Stimulated activated CD4-positive, alpha-beta T cell treated with anti-CD3 and anti-CD28 coated beads, TNF-alpha, amount 100 ng/mL, for 4 hours (primary cell): ENCODE measurements around the gene ALS2CL.

ENCODE experiments used
- DNase-seq, 3 experiments: peaks; one replicate each; pipeline ENCODE4 v3.0.0-alpha.2; 2020; ENCODE audit warnings: low read depth in 3 of 3

ALS2CL gene

DNA sequence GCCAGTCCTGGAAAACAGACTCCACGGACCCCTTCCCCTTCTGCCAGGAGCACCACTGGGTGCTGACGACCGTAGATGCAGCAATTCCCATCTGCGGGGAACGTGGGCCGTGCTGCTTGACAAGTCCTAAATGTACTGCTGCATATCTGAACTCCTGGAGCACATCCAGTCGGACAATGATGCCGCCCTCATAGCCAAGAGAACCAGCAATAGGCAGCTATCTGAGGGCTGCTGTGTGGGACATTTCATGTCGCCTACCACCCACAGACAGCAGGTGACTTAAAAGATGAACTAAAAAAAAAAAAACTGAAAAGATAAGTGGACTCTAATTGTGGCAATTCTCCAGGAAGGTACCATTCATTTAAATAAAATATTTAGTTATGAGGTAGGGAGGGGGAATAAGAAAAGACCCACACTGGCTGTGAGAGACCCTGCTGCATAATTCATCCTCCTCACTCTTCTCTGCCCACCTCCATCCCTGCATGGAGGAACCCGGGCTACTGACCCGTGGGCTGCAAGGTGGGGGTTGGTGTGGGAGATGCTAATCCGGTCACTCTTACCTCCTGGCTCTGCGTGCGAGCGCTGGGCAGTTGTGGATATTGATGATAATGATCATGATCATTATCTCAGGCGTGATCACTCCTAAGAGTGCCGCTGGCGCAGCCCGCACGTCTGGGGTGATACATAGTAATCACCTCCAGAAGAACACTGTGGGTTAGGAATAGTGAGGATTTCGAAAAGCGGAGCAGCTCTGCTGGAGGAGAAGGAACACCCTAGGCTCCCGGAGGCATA lies 28.3 kb downstream of the ALS2CL start:
- DNase-seq, result no peak

DNA sequence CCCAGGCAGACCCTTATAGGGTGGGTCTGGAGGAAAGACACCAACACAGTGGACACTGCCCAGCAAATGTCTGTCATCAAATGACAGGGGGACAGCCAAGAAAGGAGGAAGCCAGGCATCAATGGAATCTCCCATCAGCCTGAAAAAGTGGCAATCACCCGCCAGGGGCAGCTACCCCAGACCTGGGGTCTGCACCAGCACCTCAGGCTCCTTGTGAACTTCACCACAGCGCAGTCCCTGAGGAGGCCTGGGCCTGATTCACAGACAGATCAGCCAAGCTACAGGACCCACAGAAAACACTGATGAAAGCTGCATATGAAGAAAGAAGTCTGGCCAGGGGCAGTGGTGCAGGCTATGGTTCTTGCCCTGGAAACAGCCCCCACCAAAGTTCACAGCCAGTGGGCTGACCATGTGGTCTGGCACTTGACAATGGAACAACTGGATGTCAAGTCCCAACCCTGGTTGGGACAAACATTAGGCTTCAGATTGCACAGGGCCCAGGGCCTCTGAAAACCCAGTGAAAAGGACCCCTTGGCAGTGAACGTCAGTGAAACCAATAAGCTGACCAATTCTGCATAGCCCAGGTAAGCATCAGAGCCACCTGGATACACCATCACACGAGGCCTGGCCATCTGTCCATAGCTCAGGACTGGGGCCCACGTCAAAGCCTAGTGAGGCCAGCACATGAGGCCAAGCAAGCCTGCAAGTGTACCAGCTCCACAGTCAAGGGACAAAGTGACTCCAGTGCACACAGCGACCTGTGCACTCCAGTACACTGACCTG lies 29.1 kb downstream of the ALS2CL start:
- DNase-seq, result no peak

DNA sequence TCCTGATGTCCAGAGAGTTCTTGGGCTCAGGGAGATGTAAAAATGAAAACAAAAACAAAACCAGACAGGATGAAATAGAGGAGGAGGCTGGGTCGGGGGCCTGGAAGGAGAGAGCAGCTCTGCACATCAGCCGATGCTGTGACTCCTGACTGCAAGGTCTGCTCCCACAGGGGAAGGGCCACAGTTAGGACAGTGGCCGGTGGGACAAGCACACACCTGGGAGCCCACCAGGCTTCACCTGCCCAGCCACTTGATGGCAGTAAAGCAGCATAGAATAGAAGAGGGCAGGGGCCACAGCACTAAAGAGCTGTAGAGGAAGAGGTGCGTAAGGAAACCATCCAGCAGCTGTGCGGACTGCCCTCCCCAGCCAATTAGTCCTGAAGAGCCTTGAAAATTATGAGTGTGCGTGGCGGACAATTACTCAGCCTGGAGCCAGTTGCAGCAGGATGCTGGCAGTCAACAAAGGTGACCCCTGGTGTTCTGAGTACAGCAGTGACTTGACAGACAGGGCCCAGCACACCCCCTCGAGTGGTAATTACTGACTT lies 29.8 kb downstream of the ALS2CL start:
- DNase-seq, result no peak

DNA sequence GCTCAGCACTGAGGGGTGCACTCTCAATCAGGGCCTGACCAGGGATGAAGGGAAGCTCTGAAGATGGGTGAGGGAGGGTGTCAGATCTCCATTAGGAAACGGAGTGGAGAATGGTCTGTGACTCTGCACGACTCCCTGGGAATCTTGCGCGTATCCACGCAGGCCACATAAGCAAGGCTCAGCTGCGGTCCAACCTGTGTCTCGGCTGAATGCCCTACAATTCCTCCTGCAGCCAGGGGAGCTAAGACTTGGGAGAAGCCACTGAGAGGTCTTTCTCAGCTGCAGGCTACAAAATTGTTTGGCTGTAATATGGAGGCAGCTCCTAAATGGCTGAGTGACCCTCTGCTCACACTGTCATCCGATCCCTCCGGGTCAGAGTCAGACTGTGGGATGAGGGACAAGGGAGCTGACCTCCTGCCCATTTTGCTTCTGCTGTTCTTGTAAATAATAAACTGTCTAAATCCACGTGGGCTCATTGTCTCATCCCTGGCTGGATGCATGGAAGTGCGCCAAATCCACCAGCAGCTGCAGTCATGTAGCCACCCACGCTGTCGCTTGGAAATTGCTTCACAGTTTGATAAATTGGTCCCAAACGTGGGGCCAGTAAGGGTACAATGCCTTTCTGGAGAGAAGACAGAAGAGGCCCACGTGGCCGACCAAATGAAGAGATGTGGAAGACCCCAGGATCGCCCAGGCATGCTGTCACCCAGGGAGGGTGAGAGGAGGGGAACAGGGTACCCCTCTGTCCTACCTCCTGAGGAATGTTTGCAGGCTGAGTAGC lies 30.5 kb downstream of the ALS2CL start:
- DNase-seq, result no peak

DNA sequence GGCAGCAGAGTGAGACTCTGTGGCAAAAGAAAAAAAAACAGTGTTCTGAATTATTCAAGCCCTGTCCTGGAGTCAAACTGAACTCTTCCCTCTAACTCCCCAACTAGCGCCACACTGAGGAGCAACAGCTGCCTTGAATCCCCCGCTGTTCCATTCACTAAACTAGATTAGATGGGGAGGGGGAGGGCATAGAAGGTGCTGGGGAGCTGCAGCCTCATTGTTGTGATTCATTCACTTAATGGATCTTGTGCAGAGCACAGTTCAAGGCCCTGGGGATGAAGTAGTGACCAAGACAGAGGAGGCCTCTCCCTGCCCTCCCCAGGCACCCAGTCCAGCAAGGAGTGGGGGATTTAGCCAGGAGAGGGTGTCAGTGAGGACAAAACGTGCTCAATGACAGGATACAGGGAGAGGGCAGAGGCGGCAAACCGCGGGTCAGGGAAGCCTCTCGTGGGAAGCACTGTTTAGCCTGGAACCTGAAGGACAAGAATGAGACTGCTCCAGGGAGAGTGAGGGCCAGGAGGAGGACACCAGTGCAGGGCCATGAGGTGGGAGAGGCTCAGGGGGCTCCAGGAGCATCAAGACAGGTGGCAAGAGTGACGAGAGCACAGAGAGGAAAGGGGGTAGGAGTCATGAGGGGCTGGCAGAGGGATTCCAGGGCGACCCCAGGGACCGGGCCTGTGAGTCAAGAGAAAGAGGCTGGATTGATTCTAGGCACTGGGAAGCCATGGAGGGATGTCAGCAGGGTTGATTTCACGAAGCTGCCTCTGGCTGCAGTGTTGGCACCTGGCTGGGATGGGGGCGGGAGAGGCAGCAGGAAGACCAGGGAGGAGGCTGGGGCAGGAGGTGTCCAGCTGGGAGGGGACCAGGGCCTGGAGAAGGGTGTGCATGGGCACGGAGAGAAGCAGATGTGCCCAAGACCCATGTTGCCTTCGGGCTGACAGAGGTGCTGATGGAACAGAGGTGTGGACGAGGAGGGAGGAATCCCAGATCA lies 31.4 kb downstream of the ALS2CL start:
- no peak for DNase-seq

DNA sequence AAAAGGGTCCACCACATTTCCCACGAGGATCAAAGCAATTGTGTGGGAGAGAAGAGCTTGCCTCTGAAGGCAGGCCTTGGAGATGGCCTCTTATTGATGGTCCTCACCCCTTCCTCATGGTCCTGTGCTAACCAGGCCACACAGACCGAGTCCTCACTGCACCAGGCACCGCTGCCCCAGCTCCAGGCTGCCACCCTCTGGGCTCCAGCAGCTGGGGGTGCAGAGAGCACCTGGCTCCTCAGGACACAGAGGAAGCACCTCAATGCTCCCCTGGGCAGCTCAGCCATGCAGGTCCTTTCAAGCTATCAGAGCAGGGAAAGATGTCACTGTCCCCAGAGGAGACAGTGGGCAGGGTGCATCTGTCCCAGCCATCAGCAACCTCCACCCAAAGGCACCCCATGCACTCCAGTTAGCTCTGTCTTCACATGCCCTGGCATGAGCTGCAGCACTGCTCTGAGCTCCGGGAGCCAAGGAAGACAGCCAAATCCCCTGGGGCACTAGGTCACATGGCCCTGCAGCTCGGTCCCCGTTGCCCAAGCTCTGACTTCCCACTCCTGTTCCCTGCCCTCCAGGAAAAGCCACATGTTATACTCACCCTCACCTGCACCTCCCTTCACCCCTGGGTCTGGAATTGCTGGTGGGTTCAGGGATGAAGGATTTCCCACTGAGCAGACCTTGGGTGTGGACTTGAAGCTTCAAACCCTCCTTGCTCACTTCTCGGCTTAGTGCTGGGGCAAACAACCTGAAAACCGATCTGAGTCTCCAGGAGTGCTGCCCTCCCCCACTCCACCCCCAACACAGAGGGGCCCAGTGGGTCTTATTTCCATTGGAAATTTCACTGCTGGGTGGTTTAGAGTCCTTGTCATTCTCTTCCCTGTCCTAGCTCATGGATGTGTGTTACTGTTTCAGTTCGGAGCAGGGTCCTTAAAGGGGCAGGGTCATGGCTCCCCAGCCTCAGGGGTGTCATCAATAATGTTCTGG lies 32.6 kb downstream of the ALS2CL start:
- DNase-seq, result no peak

DNA sequence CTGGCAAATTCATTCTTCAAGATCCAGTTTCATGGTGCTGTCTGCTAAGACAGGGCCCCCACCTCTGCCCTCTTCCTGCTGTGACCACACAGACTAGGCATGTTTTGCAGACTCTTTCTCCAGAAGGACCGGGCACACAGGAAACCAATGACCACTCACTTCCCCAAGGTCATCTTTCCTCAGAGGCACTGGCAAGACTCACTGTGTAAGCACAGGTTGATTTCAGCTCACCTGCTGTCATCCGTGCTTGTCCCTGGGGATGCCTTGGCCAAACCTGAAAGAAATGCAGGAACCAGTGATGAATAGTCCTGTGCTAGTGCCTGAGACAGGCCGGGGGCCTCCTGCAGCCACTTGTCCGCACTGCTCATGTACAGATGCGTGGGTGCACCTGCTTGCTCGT lies 33.5 kb downstream of the ALS2CL start:
- DNase-seq, result no peak

DNA sequence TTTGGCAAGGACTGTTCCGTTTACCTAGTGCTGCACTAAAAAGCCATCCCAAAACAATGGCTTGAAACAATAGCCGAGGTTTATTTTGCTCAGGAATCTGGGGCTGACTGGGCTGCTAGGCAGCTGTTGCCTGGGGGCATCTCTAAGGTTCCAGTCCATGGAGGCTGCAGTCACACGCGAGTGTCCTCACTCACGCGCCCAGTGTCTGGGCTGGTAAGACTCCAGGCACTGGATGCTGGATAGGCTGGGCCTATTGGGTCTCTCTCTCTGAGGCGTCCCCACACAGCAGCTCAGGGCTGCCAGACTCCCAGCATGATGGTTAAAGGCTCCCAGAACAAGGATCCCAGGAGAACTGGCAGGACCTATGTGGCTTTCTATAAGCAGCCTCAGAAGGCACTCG lies 34.2 kb downstream of the ALS2CL start:
- no peak for DNase-seq

DNA sequence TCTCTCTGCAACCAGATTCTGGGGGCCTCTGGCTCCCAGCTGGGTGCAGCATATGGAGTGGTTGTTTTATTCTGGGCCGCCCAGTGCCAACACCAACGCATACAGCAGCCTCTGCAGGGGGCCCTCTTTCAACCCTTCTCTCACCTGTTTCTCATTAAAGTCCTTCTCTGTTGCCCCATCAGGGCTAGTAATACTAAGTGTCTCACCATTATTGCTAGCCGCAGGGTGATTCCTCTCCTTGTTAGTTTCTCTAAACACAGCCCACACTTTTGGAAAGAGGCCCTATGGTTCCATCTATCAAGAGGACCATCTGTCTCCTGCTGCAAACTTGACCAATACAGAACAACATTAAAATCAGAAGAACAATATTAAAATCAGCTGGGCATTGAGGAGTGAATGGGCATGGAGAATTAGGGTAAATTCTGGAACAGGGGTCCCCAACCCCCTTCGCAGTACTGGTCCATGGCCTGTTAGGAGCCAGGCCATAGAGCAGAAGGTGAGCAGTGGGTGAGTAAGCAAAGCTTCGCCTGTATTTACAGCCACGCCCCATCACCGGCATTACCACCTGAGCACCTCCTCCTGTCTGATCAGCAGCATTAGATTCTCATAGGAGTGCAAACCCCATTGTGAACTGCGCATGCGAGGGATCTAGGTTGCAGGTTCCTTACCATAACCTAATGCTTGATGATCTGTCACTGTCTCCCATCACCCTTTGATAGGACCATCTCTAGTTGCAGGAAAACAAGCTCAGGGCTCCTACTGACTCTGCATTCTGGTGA lies 36.5 kb downstream of the ALS2CL start:
- no peak for DNase-seq

DNA sequence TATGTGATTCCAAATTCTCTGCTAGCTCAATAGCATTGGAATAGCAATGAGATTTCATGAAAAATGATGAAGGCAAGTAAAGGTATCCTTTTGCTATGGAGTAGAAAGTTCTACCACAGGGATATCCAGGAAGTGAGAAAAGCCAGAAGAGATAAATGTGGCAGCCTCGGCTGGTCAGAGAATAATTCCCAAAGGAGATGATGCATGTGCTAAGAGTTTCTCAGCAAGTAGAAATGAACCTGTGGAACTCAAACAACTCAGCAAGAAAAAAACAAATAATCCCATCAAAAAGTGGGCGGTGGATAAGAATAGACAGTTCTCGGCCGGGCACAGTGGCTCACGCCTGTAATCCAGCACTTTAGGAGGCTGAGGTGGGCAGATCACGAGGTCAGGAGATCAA lies 38.2 kb downstream of the ALS2CL start:
- no peak for DNase-seq

DNA sequence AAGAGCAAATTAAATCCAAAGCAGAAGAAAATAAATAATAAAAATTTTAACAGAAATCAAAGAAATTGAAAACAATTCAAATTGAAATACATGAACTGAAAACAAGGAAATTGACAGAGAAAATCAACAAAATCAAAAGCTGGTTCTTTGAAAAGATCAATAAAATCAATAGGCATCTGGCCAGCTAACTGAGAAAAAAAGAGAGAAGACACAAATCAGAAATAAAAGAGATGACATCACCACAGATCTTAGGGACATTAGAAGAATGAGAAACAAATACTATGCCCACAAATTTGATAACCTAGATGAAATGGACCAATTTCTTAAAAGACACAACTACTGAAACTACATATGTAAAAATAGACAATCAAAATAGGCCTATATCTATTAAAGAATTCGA lies 42.4 kb downstream of the ALS2CL start:
- no peak for DNase-seq

DNA sequence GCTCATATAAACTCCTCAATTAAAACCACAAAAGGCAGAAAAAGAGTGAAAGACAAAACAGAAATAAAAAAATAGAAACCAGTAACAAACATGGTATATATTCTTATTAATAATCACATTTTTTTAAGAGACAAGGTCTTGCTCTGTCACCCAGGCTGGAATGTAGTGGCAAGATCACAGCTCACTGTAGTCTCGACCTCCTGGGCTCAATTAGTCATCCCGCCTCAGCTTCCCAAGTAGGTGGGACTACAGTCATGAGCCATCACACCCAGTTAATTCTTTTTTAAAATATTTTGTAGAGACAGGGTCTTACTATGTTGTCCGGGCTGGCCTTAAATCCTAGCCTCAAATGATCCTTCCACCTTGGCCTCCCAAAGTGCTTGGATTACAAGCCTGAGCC lies 44.0 kb downstream of the ALS2CL start:
- no peak for DNase-seq

DNA sequence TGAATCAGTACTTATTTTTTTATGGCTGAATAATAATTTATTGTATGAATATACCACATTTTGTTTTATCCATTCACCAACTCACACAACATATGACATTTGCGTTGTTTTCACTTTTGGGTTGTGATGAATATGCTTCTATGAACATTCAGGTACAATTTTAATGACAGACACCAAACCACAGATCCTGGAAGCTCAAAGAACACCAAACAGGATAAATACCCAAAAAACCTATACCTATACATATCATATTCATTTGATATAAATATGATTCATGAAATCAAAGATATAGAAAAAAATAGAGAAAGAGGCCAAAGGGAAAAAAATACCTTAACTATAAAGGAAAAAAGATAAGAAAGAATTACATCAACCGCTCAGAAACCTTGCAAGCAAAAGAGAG lies 45.4 kb downstream of the ALS2CL start:
- DNase-seq, result no peak

DNA sequence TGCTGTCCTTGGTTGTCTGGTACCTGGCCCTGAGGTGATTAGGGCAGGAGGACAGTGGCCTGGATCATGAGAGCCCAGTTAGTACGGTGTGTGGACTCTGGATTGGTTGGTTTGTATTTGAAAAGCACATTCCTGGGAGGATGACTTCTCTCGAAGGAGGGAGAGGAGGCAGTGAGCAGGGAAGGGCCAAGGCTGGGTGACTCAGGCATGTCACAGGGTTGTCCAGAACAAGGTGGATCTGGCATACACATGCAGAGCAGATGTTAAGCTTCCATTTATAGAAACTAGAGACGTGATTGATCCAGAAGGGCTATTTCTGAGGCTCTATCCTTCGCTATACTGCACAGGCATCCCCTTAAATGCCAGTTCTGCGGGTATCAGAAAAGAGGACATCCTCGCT lies 46.8 kb downstream of the ALS2CL start:
- no peak for DNase-seq

DNA sequence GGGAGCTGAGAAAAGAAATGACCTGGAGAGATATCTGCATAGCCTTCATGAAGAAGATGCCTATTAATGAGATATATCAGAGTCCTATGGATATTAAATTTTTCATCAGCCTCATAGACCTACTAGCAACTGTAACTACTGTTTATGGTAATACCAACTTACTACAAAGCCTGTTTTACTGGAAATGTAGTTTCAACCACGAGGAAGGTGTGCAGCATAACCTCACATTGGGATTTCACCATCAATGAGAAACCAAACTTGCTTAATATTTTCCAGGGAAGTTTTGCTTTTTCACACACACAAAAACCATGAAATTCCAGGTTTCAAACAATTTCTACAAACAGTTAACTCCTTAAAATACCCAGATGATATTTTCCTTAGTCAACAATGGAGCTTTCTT lies 49.8 kb downstream of the ALS2CL start:
- DNase-seq, result no peak

DNA sequence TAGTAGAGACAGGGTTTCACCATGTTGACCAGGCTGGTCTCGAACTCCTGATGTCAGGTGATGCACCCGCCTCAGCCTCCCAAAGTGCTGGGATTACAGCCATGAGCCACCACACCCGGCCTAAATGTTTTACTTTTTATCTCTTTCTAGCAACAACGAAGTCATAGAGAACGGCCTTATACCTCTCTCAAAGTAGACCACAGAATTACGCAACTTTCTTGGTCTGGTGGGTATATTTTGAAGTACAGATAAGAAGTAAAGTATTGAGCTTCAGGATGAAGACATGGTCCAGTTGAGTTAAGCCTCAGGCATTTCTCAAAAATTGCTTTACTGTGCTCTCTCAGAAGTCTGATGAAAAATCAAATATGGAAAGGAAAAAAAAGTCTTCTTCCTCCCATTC lies 50.5 kb downstream of the ALS2CL start:
- no peak for DNase-seq

DNA sequence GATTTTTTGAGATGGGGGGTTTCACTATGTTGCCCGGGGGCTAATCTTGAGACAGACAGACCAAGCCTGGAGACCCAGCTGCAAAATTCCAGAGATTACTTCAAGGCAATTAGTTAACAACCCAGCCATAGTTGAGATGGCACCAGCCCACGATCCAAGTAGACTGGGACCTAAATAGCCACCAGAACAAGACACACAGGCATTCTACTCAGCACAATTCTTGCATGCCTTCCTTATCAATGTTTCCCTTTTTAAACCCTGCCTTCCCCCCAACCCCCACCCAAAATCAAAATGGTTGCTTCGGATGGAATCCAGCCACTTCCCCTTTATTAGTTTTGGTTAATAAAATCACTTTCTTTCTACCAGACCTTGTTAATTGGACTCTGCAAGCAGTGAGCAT lies 52.6 kb downstream of the ALS2CL start:
- no peak for DNase-seq

DNA sequence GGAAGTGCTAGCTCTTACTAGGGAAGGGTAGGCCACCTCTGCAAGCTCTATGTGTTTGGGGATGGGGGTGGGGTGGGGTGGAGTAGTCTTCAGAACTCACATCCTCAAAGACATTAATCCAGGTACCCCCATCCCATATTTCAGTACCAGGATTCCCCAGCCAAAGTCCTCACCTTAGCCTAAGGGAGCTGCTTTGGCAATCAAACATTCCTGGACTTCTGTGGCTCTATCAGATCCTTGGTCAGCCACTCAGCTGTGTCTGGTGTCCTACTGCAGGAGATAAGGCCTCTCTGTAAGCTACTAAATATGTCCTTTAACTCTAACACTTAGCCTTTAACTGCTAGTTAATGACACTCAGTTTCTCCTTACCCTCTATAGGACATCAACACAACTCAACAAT lies 54.3 kb downstream of the ALS2CL start:
- no peak for DNase-seq

DNA sequence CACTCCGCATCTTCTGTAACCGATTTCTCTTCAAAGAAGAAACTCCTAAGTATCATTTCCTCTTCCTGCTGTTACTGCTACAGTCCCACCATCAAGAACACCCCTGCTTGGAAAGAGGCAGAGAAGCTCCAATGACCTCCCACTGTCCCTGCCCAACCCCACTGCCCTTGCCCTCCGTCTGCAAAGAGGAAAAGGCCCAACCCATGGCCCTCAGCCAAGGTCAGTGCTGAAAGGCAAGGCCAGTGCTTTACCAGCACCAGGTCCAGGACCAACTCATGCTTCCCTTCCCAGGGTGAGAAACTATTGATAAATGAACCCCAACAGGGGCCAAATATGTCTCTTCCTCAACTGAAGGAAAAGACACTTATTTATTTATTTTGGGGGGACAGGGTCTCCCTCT lies 58.6 kb downstream of the ALS2CL start:
- DNase-seq, result no peak
